Activated CD4-positive, alpha-beta T cell treated with anti-CD3 and anti-CD28 coated beads for 1 hour (primary cell): ENCODE measurements around the gene PAX5.
"Not testable (repeated sequence)": the region's sequence is repeated elsewhere in the genome, so short reads cannot be mapped to it uniquely, and the experiment has no call there.

Experiments used
- DNase-seq: peaks from one replicate; pipeline ENCODE4 v3.0.0-alpha.2; 2020

Gene PAX5

GRCh38 chr9:36873247-36873875 lies 160.7 kb downstream of the PAX5 start:
- peak; percentile 53 for DNase-seq

GRCh38 chr9:36872641-36873040 lies 161.4 kb downstream of the PAX5 start:
- no peak for DNase-seq

- DNase-seq, result no peak
These were observed 162.5 kb downstream of the PAX5 start for GRCh38 chr9:36871606-36872005.

GRCh38 chr9:36870960-36871359 lies 163.1 kb downstream of the PAX5 start:
- DNase-seq, result no peak

- not testable (repeated sequence) for DNase-seq
These were observed 164.5 kb downstream of the PAX5 start for GRCh38 chr9:36869605-36870004.

- DNase-seq, result no peak
These were observed 165.3 kb downstream of the PAX5 start for GRCh38 chr9:36868586-36869282.

GRCh38 chr9:36867672-36868471 lies 166.2 kb downstream of the PAX5 start:
- DNase-seq, result no peak

GRCh38 chr9:36867241-36867640 lies 166.8 kb downstream of the PAX5 start:
- no peak for DNase-seq

- DNase-seq, result no peak
These were observed 167.2 kb downstream of the PAX5 start for GRCh38 chr9:36866840-36867239.

GRCh38 chr9:36865731-36866635 lies 168.1 kb downstream of the PAX5 start:
- DNase-seq, result no peak

- no peak for DNase-seq
These were observed 169.3 kb downstream of the PAX5 start for GRCh38 chr9:36864491-36865410.

- DNase-seq, result no peak
These were observed 171.6 kb downstream of the PAX5 start for GRCh38 chr9:36862206-36863145.

GRCh38 chr9:36861528-36862205 lies 172.4 kb downstream of the PAX5 start:
- DNase-seq, result no peak

- DNase-seq, result no peak
These were observed 175.2 kb downstream of the PAX5 start for GRCh38 chr9:36858805-36859375.

GRCh38 chr9:36855448-36856315 lies 178.4 kb downstream of the PAX5 start:
- DNase-seq, result no peak

GRCh38 chr9:36854751-36855150 lies 179.3 kb downstream of the PAX5 start:
- no peak for DNase-seq

- no peak for DNase-seq
These were observed 180.0 kb downstream of the PAX5 start for GRCh38 chr9:36854034-36854433.

GRCh38 chr9:36853233-36853632 lies 180.8 kb downstream of the PAX5 start:
- no peak for DNase-seq

GRCh38 chr9:36849943-36850342 lies 184.1 kb downstream of the PAX5 start:
- no peak for DNase-seq
